Activated B cell treated with CpG ODN at 0.5 μM for 24 hours (primary cell): ENCODE results near the gene MTMR2. TPM values are rescaled to one million over a fixed set of nuclear protein-coding genes. Genes with fewer than 3 reads are reported as not detected.

Experiments
- ATAC-seq: fragments of 200-7000 bp; cut with Tn5 transposase; one replicate; pipeline ENCODE4 v1.10.0; 2021; ENCODE audit warnings: low read depth, mild to moderate bottlenecking, moderate library complexity
- CTCF ChIA-PET: fragments of 350-600 bp; sonication (Branson Sonifier 250); formaldehyde crosslinking; loops from one replicate; lab custom pipeline; 2021; ENCODE audit warnings: antibody characterized with exemption; lab: Charles Lee
- POLR2A ChIA-PET: fragments of 350-600 bp; sonication (Branson Sonifier 250); formaldehyde crosslinking; loops from one replicate; lab custom pipeline; 2021; ENCODE audit warnings: antibody characterized with exemption; lab: Charles Lee
- DNase-seq: peaks from one replicate; pipeline ENCODE4 v3.0.0; 2022
- H3K27ac Mint-ChIP-seq: one replicate; pipeline ENCODE4 v1.8.0; 2020; ENCODE audit warnings: mixed read lengths
- H3K27me3 Mint-ChIP-seq: one replicate; pipeline ENCODE4 v1.8.0; 2021; ENCODE audit warnings: mixed read lengths
- H3K36me3 Mint-ChIP-seq: one replicate; pipeline ENCODE4 v1.8.0; 2021; ENCODE audit warnings: low read depth, mixed read lengths
- H3K4me1 Mint-ChIP-seq: one replicate; pipeline ENCODE4 v1.8.0; 2021; ENCODE audit warnings: mixed read lengths
- H3K4me3 Mint-ChIP-seq: one replicate; pipeline ENCODE4 v1.8.0; 2020; ENCODE audit warnings: mild to moderate bottlenecking, mixed read lengths
- H3K9me3 Mint-ChIP-seq: one replicate; pipeline ENCODE4 v1.8.0; 2020; ENCODE audit warnings: mixed read lengths
- intact Hi-C: fragments of 100-400 bp; cut with micrococcal nuclease; formaldehyde crosslinking; loops from one replicate; pipeline ENCODE4 v1.15.1; 2024
- total RNA-seq: library from RNA; stranded (reverse); gene quantifications from 2 replicates; pipeline ENCODE4 v1.2.3, GENCODE V29; 2022
- TF ChIP-seq, protein P1 (sequence below): fragments of 200-600 bp; IDR thresholded peaks from one replicate; pipeline ENCODE4 v1.8.0; 2022; ENCODE audit warnings: antibody characterized with exemption, mild to moderate bottlenecking

The MTMR2 gene
- total RNA-seq, 1 donor from 2014 or later: 22.6 TPM

DNA sequence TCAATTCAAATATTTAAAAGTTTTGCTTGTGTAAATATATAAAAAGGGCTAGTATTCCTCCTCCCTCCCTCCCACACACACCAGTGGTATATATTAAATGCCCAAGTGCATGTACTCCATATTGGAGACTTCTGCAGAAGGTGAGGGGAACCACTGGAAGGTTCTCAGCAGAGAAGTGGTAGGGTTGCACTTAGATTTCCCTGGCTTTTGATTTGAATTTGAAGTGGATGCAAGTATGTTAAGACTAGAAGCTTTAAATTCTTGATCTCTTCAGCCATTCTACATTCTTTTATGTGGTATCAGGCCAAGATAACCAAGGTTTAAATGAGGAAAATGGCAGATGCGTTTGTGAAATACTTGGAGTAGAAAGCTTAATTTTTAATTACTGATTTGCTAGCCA lies 90.5 kb downstream of the MTMR2 start:
- no peak for DNase-seq
- Mint-ChIP-seq H3K27ac (no peak overlapping the region), H3K27me3 (no peaks in the 10 kb centered on the region), H3K9me3 (no peaks in the 10 kb centered on the region), H3K4me1 (peaks cover 2% of the 10 kb centered on the region), H3K4me3 (no peak overlapping the region), H3K36me3 (peaks cover 66% of the 10 kb centered on the region)
- CTCF ChIA-PET: interaction anchor here (1.1 to 2.4 kb wide), 3 partner anchors 16 to 593 kb away, joined by 3 to 13 read pairs (median 5); no protein-coding TSS in a partner anchor
- POLR2A ChIA-PET: interaction anchor here (0.9 kb wide), 1 partner anchor 556 kb away, joined by 4 read pairs; the partner anchor contains the start of genes CCDC82 and JRKL
- intact Hi-C loops: no loop called here
- TF ChIP-seq, protein P1, sequence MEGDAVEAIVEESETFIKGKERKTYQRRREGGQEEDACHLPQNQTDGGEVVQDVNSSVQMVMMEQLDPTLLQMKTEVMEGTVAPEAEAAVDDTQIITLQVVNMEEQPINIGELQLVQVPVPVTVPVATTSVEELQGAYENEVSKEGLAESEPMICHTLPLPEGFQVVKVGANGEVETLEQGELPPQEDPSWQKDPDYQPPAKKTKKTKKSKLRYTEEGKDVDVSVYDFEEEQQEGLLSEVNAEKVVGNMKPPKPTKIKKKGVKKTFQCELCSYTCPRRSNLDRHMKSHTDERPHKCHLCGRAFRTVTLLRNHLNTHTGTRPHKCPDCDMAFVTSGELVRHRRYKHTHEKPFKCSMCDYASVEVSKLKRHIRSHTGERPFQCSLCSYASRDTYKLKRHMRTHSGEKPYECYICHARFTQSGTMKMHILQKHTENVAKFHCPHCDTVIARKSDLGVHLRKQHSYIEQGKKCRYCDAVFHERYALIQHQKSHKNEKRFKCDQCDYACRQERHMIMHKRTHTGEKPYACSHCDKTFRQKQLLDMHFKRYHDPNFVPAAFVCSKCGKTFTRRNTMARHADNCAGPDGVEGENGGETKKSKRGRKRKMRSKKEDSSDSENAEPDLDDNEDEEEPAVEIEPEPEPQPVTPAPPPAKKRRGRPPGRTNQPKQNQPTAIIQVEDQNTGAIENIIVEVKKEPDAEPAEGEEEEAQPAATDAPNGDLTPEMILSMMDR: no peak
- no peak for ATAC-seq

DNA sequence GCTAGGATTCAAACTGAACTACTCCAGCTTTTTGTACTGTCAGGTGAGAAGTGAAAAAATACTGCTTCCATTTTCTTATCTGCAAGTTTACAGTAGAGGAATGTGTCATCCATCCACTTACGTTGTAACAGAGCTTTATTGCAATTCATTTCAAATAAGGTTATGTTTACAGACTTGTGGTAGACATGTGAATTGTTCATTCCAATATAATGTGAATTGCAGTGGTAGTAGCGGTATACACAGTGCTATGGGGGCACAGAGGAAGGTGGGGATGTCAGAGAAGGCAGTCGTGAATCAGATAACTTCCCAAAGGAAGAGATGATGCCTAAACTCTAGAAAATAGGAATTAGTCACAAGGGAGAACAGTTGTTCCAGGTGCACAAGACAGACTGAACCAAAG lies 91.1 kb downstream of the MTMR2 start:
- TF ChIP-seq, protein P1: no peak
- Mint-ChIP-seq H3K9me3 (no peaks in the 10 kb centered on the region), H3K4me1 (peaks cover 2% of the 10 kb centered on the region), H3K36me3 (peaks cover 69% of the 10 kb centered on the region), H3K27me3 (no peaks in the 10 kb centered on the region), H3K27ac (no peak overlapping the region), H3K4me3 (no peak overlapping the region)
- ATAC-seq (no peak), DNase-seq (no peak)
- POLR2A ChIA-PET: no interaction called here
- intact Hi-C loops: no loop called here
- CTCF ChIA-PET: interaction anchor here (2.4 kb wide), 1 partner anchor 561 kb away, joined by 13 read pairs; no protein-coding TSS in a partner anchor

- ATAC-seq (no peak), DNase-seq (no peak)
- TF ChIP-seq, protein P1: no peak
- Mint-ChIP-seq H3K4me1 (peaks cover 2% of the 10 kb centered on the region), H3K4me3 (no peak overlapping the region), H3K27me3 (no peaks in the 10 kb centered on the region), H3K9me3 (no peaks in the 10 kb centered on the region), H3K27ac (peak overlapping the region; percentile 3), H3K36me3 (peaks cover 70% of the 10 kb centered on the region)
- intact Hi-C loops: no loop called here
- ChIA-PET POLR2A (no interaction called here), CTCF (interaction anchor here (2.4 kb wide), 1 partner anchor 563 kb away, joined by 13 read pairs; no protein-coding TSS in a partner anchor)
These were observed 92.6 kb downstream of the MTMR2 start for GRCh38 chr11:95831198-95831883.

DNA sequence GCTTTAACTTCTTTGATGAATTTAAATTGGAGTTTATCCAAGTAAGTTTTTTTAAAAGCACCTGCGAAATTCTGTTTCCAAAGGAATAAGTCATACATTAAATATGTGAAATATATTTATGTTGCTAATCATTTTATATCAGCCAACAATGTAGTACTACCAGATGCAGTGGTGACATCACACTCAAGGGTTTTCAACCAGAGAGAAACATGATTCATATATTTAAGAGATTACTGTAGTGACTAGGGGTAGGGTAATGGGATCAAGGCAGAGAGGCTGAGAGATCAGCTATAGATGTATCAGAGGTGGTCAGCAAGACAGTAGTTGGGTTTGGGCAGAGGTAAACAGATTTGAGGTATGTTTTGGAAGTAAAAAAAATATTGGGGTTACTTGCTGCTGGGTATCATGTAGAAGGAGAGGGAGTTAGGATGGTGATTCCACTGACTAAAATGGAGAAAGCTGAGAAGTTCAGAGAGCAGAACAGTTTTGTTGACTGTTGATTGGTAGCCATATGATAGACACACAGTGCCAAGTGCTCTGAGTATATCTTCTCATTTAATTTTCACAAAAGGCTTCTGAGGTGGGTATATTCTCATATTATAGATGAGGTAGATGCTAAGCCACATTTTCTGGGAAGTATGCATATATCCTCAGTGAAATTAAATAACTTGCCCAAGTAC lies 94.2 kb downstream of the MTMR2 start:
- Mint-ChIP-seq H3K27me3 (no peaks in the 10 kb centered on the region), H3K36me3 (peaks cover 67% of the 10 kb centered on the region), H3K27ac (peak overlapping the region; percentile 5), H3K9me3 (no peaks in the 10 kb centered on the region), H3K4me3 (no peak overlapping the region), H3K4me1 (peaks cover 2% of the 10 kb centered on the region)
- TF ChIP-seq, protein P1: no peak
- ATAC-seq (no peak), DNase-seq (no peak)
- intact Hi-C loops: no loop called here
- ChIA-PET POLR2A (interaction anchor here (0.7 kb wide), 1 partner anchor 560 kb away, joined by 3 read pairs; the partner anchor contains the start of gene JRKL), CTCF (interaction anchor here (0.8 kb wide), 1 partner anchor 597 kb away, joined by 3 read pairs; no protein-coding TSS in a partner anchor)

- Mint-ChIP-seq H3K36me3 (peaks cover 64% of the 10 kb centered on the region), H3K4me1 (peaks cover 2% of the 10 kb centered on the region), H3K4me3 (no peak overlapping the region), H3K27me3 (no peaks in the 10 kb centered on the region), H3K27ac (no peak overlapping the region), H3K9me3 (no peaks in the 10 kb centered on the region)
- ATAC-seq (no peak), DNase-seq (no peak)
- TF ChIP-seq, protein P1: no peak
- CTCF ChIA-PET: interaction anchor here (1.3 kb wide), 1 partner anchor 598 kb away, joined by 3 read pairs; no protein-coding TSS in a partner anchor
- POLR2A ChIA-PET: no interaction called here
- intact Hi-C loops: no loop called here
These were observed 96.2 kb downstream of the MTMR2 start for GRCh38 chr11:95827696-95828095.
